B cell (primary cell): Measurements from ENCODE around the gene UACA.

ENCODE experiments used
- CTCF ChIP-seq: fragments of 200-600 bp; IDR thresholded peaks from one replicate; pipeline ENCODE4 v1.8.0; 2022; ENCODE audit warnings: antibody characterized with exemption, mild to moderate bottlenecking
- EZH2 ChIP-seq: IDR thresholded peaks from 2 replicates; pipeline ENCODE4 v1.6.1; 2012; ENCODE audit warnings: borderline replicate concordance, low read depth, mild to moderate bottlenecking, moderate library complexity, low read length; ENCODE audit not compliant: insufficient read depth, poor library complexity, severe bottlenecking

DNA sequence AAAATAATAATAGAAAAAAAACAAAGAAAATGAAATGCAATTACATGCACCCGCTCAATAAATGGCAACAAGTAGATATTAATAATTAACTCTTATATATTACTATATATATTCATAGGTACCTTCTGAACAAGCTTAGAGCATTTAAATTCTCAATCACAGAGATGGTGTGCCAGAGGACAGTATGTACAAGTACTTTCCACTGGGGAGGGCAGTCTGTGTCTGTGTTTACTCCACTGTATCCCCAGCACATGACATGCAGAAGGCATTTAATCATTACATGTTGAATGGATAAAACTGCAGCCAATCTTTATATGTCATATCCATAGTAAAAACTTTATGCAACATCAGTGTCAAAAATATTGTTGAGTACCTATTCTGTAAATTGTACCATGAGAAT is 97.8 kb downstream of the UACA start:
- TF ChIP-seq CTCF = no peak
- no peak for TF ChIP-seq EZH2
